Stomach (tissue), 9 donors: ENCODE results near the gene CLEC11A. TPM values are rescaled to one million over a fixed set of nuclear protein-coding genes. Genes with fewer than 3 reads are reported as not detected.
A peak's percentile ranks its signal among the peaks of the same experiment; 100 is the strongest.

Source experiments
- DNase-seq, 2 donors: peaks; one replicate each; pipeline versions ENCODE4 v3.0.0 to v3.0.0-alpha.2; 2013 to 2019
- H3K27ac ChIP-seq, 5 donors: fragments of 200-600 bp in 4 of 5; sonication (generic) in 4 of 5; one replicate each; pipeline ENCODE4 v1.5.1; 2013 to 2019; ENCODE audit warnings: mild to moderate bottlenecking in 1 of 5, moderate library complexity in 1 of 5
- H3K27me3 ChIP-seq, 3 donors: fragments of 200-600 bp; sonication (generic); one replicate each; pipeline ENCODE4 v1.5.1; 2017 to 2019; ENCODE audit warnings: mixed run types in 1 of 3
- H3K36me3 ChIP-seq, 4 donors: fragments of 200-600 bp; sonication (generic); 1 replicate in 3 of 4; 2 replicates in 1 of 4; pipeline ENCODE4 v1.5.1; 2016 to 2019
- H3K4me1 ChIP-seq, 4 donors: fragments of 200-600 bp; sonication (generic); one replicate each; pipeline ENCODE4 v1.5.1; 2016 to 2019
- H3K4me3 ChIP-seq, 4 donors: fragments of 200-600 bp; sonication (generic) in 3 of 4; one replicate each; pipeline ENCODE4 v1.5.1; 2016 to 2019; ENCODE audit warnings: mild to moderate bottlenecking in 1 of 4
- H3K9me3 ChIP-seq, 4 donors: fragments of 200-600 bp; sonication (generic); one replicate each; pipeline ENCODE4 v1.5.1; 2016 to 2019
- EP300 ChIP-seq: sonication (generic); formaldehyde crosslinking; IDR thresholded peaks from one replicate; pipeline ENCODE4 v1.6.1; 2017; ENCODE audit warnings: antibody characterized with exemption
- POLR2A ChIP-seq, 4 donors: fragments of 450-650 bp; IDR thresholded peaks; one replicate each; pipeline ENCODE4 v1.6.1; 2016; ENCODE audit warnings: antibody characterized with exemption in 4 of 4, control low read depth in 2 of 4, mild to moderate bottlenecking in 1 of 4, moderate library complexity in 1 of 4
- POLR2AphosphoS5 ChIP-seq, 3 donors: sonication (generic); formaldehyde crosslinking; IDR thresholded peaks; one replicate each; pipeline ENCODE4 v1.6.1; 2016; ENCODE audit warnings: antibody characterized with exemption in 3 of 3
- WGBS, 5 donors: extraction: QIAGEN DNeasy Blood & Tissue Kit in 3 of 5; methylation state at CpG; one replicate each; pipeline versions ENCODE4 v1.1.5 to v1.1.7; 2013 to 2018; 5-methylcytosine and 5-hydroxymethylcytosine counted together
- intact Hi-C: fragments of 100-400 bp; cut with DNase I; formaldehyde crosslinking; loops from one replicate; pipeline ENCODE4 v1.15.1; 2023; ENCODE audit warnings: low total_unique reads
- polyA plus RNA-seq, 3 donors: library from polyadenylated mRNA; stranded (reverse); fragments of 200-250 nt; gene quantifications; one replicate each; pipeline ENCODE4 v1.2.3, GENCODE V29; 2013
- total RNA-seq, 5 donors: library from RNA; depleted of rRNA; stranded (reverse); fragments of >200 nt; gene quantifications; one replicate each; pipeline versions ENCODE4 v1.1.0 to v1.2.3, GENCODE V29; 2014 to 2016
- TF ChIP-seq, protein P1 (sequence below), 7 experiments: fragments of 450-650 bp in 4 of 7; fragments of 200-600 bp in 3 of 7; sonication (generic) in 3 of 7; IDR thresholded peaks; one replicate each; pipeline ENCODE4 v1.5.1; 2016 to 2019; ENCODE audit warnings: antibody characterized with exemption in 7 of 7, control low read depth in 2 of 7, mild to moderate bottlenecking in 1 of 7
- donor health status: healthy with polysubstance abuse.
- donor health status: Bipolar disorder and iron deficiency.
- donor health status: healthy.

CLEC11A gene
- total and polyA plus RNA-seq, 8 donors, result 0.89 to 33.9 (median 7.0) TPM; not detected in 1

DNA sequence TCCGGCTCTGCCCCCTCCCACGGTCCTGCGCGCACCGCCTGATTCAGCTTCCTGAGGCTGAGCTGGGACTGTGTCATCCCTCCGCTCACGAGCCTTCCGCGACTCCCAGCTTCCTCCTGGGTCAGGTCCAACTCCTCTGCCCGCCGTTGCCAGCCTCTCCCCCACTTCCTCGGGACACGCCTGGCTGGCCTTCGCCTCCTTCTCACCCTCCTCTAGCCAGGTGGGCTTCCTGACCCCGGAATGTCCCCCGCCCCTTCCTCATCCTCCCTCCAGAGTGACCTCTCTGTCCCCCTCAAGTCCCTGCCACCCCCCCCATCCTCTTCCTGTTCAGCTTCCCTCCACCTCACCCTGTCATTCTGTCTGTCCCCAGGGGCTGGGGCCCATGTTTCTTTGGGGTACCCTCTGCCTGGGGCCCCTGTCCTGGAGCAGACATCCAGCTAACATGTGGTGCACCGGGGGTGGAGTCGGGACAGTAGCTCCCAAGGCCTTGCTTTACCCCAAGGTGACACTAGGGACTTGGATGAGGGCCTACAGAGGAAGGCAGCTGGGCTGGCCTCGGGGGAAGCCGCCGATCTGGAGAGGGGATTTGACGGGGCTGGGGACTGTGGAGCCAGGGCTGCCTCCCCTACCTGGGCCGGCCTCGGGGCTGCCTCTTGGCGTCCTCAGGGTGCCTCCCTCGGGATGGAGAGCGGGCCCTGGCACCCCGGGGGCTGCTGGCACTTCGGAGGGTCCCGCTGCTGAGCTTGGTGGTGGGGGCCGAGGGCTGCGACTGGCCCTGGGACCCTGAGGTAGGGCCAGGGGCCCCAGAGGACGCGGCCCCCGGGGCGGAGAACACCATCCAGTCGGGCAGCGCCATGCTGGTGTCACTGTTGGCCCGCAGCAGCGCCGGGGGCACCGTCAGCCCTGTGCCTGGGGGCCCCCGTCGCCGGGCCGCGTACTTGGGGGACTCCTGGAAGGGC is 20.0 kb upstream of the CLEC11A start:
- Histone ChIP-seq H3K9me3 (no peaks in the 10 kb centered on the region), H3K36me3 (no peaks in the 10 kb centered on the region), H3K4me1 (no peaks in the 10 kb centered on the region), H3K27me3 (peaks cover 14 to 85% (median 24%) of the 10 kb centered on the region in 3 donors), H3K4me3 (no peak overlapping the region), H3K27ac (no peak overlapping the region)
- TF ChIP-seq, protein P1, sequence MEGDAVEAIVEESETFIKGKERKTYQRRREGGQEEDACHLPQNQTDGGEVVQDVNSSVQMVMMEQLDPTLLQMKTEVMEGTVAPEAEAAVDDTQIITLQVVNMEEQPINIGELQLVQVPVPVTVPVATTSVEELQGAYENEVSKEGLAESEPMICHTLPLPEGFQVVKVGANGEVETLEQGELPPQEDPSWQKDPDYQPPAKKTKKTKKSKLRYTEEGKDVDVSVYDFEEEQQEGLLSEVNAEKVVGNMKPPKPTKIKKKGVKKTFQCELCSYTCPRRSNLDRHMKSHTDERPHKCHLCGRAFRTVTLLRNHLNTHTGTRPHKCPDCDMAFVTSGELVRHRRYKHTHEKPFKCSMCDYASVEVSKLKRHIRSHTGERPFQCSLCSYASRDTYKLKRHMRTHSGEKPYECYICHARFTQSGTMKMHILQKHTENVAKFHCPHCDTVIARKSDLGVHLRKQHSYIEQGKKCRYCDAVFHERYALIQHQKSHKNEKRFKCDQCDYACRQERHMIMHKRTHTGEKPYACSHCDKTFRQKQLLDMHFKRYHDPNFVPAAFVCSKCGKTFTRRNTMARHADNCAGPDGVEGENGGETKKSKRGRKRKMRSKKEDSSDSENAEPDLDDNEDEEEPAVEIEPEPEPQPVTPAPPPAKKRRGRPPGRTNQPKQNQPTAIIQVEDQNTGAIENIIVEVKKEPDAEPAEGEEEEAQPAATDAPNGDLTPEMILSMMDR (IDR thresholded peaks at IDR 0.05), result no peak
- TF ChIP-seq EP300, result no peak
- no peak for TF ChIP-seq POLR2A (IDR thresholded peaks at IDR 0.05)
- TF ChIP-seq POLR2AphosphoS5 (IDR thresholded peaks at IDR 0.05), result no peak
- no peak for DNase-seq
- intact Hi-C loops, result no loop called here
- 57 to 65% (median 63%) methylated on average over 14 to 47 of the region's 47 CpGs for WGBS, 5 donors

DNA sequence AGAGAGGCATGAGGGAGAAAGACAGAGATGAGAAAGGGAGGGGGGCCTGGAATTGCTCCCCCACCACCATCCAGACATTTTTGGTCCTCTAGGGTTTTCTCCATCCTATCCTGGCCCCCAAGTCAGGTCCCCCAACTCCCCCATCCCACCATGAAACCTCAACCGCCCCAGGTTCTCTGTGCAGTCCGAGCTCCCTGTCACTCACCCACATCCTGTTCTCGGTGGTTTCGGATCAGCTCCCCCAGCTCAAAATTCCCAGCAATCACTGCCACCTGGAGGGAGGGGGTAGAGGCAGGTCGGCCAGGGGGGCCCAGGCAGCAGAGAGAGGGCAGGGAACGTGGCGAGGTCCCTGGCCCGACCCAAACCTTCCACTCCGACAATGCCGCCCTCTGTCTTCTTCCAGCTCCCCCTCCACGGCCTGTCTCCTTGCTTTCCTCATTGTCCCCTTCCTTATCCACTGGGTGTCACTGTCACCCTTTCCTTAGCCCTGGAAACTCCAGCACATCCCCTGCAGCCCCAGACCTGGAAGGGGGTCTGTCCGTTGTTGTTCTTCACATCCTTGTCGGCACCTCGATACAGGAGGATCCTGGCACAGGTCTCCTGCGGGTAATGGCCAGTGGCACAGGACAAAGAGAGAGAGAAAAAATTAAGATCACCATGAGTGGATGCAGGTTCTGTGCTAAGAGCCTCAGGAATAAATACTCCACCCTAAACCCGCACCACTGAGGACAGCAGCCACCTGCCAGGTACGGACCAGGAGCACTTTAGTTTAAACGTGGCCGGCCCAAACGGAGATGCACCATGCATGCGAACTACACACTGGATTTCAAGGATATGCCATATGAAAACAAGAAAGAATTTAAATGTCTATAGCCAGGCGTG is 19.0 kb upstream of the CLEC11A start:
- Histone ChIP-seq H3K4me1 (no peaks in the 10 kb centered on the region), H3K27ac (no peak overlapping the region), H3K4me3 (no peak overlapping the region), H3K27me3 (peaks cover 14 to 84% (median 24%) of the 10 kb centered on the region in 3 donors), H3K36me3 (no peaks in the 10 kb centered on the region), H3K9me3 (no peaks in the 10 kb centered on the region)
- 28 to 39% (median 35%) methylated on average over 22 of the region's 22 CpGs for WGBS, 5 donors
- intact Hi-C loops, result no loop called here
- no peak for DNase-seq
- TF ChIP-seq, protein P1 (IDR thresholded peaks at IDR 0.05), result no peak
- no peak for TF ChIP-seq POLR2AphosphoS5 (IDR thresholded peaks at IDR 0.05)
- TF ChIP-seq POLR2A (IDR thresholded peaks at IDR 0.05), result no peak
- TF ChIP-seq EP300, result no peak

DNA sequence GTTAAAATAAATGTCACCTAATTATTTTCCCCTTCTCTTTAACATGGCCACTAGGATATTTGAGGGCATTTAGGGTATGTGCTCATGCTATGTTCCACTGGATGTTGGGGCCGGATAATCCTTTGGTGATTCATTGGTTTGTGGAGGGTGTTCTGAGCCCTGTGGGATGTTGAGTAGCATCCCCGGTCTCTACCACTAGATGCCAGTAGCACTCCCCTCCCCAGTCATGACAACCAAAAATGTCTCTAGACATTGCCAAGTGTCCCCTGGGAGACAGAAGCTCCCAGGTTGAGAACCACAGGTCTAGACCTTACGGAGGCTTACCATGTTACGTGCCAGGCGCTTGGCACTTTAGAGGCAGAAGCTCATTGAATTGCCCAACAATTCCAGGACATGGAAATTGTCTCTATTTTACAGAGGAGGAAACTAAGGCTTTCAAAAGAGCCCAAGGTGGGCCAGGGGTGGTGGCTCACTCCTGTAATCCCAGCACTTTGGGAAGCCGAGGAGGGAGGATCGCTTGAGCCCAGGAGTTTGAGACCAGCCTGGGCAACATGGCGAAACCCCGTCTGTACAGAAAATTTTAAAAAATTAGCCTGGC is 17.6 kb upstream of the CLEC11A start:
- H3K9me3 ChIP-seq, result no peaks in the 10 kb centered on the region
- no peak overlapping the region for H3K4me3 ChIP-seq
- DNase-seq, result peak in 1 of 2 donors; percentile 60
- H3K36me3 ChIP-seq, result no peaks in the 10 kb centered on the region
- H3K27ac ChIP-seq, result no peak overlapping the region
- intact Hi-C loops, result no loop called here
- H3K4me1 ChIP-seq, result no peaks in the 10 kb centered on the region
- 37 to 46% (median 43%) methylated on average over 9 of the region's 9 CpGs for WGBS, 5 donors
- TF ChIP-seq, protein P1 (IDR thresholded peaks at IDR 0.05), result peak in 2 of 7 experiments; percentile 18 to 36
- no peak for TF ChIP-seq POLR2AphosphoS5 (IDR thresholded peaks at IDR 0.05)
- H3K27me3 ChIP-seq, result peaks cover 14 to 84% (median 25%) of the 10 kb centered on the region in 3 donors

DNA sequence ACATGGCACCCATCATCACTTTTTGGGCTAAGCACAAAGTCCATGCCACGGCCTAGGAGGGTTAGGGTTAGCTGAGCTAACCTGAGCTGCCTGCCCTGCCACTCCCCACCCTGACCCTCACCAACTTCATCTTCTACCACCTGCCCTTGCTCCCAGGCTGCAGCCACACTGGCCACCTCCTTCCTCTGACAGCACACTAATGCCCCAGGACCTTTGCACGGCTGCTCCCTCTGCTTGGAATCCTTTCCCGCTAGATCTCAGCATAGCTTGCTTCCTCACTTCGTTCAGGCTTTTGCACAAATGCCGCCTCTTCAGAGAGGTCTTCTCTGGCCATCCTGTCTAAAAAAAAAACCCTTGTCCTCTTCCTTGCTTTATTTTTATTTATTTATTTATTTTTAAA is 16.8 kb upstream of the CLEC11A start:
- TF ChIP-seq, protein P1 (IDR thresholded peaks at IDR 0.05), result no peak
- no peak for TF ChIP-seq POLR2AphosphoS5 (IDR thresholded peaks at IDR 0.05)
- TF ChIP-seq POLR2A (IDR thresholded peaks at IDR 0.05), result no peak
- TF ChIP-seq EP300, result no peak
- H3K27me3 ChIP-seq, result peaks cover 14 to 84% (median 29%) of the 10 kb centered on the region in 3 donors
- 61 to 82% (median 66%) methylated on average over 5 of the region's 5 CpGs for WGBS, 5 donors
- intact Hi-C loops, result no loop called here
- no peak overlapping the region for H3K27ac ChIP-seq
- H3K36me3 ChIP-seq, result no peaks in the 10 kb centered on the region
- no peak for DNase-seq
- H3K4me1 ChIP-seq, result no peaks in the 10 kb centered on the region
- no peak overlapping the region for H3K4me3 ChIP-seq
- H3K9me3 ChIP-seq, result no peaks in the 10 kb centered on the region
